Stomach (tissue), 4 donors: ENCODE results near the gene MRC1.

ENCODE experiments used
- EP300 ChIP-seq: sonication (generic); formaldehyde crosslinking; IDR thresholded peaks from one replicate; pipeline ENCODE4 v1.6.1; 2017; ENCODE audit warnings: antibody characterized with exemption
- POLR2A ChIP-seq, 4 donors: fragments of 450-650 bp; IDR thresholded peaks; one replicate each; pipeline ENCODE4 v1.6.1; 2016; ENCODE audit warnings: antibody characterized with exemption in 4 of 4, control low read depth in 2 of 4, mild to moderate bottlenecking in 1 of 4, moderate library complexity in 1 of 4
- POLR2AphosphoS5 ChIP-seq, 3 donors: sonication (generic); formaldehyde crosslinking; IDR thresholded peaks; one replicate each; pipeline ENCODE4 v1.6.1; 2016; ENCODE audit warnings: antibody characterized with exemption in 3 of 3
- TF ChIP-seq, protein P1 (sequence below), 7 experiments: fragments of 450-650 bp in 4 of 7; fragments of 200-600 bp in 3 of 7; sonication (generic) in 3 of 7; IDR thresholded peaks; one replicate each; pipeline ENCODE4 v1.5.1; 2016 to 2019; ENCODE audit warnings: antibody characterized with exemption in 7 of 7, control low read depth in 2 of 7, mild to moderate bottlenecking in 1 of 7

DNA sequence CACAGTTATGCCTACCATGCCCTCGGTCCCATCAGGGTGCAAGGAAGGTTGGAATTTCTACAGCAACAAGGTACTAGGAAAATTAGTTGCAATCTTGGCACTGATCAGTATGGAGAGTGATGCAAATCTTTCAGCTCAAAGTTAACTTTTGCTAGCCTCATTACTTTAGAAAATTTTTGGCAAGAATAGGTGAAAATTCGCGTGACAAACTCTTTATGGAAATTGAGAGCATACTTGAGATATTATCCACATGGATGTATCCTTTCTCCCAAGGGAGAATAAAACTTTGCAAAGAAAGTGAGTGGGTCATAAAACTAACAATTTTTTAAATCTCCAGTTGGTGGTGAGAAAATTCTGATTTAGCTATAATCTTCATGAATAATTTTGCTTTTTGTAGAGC is 71.5 kb downstream of the MRC1 start:
- TF ChIP-seq, protein P1, sequence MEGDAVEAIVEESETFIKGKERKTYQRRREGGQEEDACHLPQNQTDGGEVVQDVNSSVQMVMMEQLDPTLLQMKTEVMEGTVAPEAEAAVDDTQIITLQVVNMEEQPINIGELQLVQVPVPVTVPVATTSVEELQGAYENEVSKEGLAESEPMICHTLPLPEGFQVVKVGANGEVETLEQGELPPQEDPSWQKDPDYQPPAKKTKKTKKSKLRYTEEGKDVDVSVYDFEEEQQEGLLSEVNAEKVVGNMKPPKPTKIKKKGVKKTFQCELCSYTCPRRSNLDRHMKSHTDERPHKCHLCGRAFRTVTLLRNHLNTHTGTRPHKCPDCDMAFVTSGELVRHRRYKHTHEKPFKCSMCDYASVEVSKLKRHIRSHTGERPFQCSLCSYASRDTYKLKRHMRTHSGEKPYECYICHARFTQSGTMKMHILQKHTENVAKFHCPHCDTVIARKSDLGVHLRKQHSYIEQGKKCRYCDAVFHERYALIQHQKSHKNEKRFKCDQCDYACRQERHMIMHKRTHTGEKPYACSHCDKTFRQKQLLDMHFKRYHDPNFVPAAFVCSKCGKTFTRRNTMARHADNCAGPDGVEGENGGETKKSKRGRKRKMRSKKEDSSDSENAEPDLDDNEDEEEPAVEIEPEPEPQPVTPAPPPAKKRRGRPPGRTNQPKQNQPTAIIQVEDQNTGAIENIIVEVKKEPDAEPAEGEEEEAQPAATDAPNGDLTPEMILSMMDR (IDR thresholded peaks at IDR 0.05) = no peak
- TF ChIP-seq POLR2A (IDR thresholded peaks at IDR 0.05) (no peak), POLR2AphosphoS5 (IDR thresholded peaks at IDR 0.05) (no peak), EP300 (no peak)
